GM19328 (cell line): ENCODE measurements around the gene KIF1A.
"Not testable (repeated sequence)": the region's sequence is repeated elsewhere in the genome, so short reads cannot be mapped to it uniquely, and the experiment has no call there.

ENCODE experiments used
- ATAC-seq: cut with Tn5 transposase; IDR thresholded peaks from one replicate; pipeline ENCODE4 v1.9.1; 2021; ENCODE audit warnings: mild to moderate bottlenecking, moderate library complexity; ENCODE audit not compliant: unreplicated experiment

The KIF1A gene

GRCh38 chr2:240846873-240847595 is 27.0 kb upstream of the KIF1A start:
- no peak for ATAC-seq

DNA sequence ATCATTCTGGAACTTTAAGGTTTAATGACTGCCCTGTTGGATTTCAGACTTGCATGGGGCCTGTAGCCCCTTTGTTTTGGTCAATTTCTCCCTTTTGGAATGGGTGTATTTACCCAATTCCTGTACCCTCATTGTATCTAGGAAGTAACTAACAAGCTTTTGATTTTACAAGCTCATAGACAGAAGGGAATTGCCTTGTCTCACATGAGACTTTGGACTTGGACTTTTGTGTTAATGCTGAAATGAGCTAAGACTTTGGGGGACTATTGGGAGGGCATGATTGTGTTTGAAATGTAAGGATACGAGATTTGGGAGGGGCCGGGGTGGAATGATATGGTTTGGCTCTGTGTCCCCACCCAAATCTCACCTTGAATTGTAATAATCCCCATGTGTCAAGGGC is 26.3 kb upstream of the KIF1A start:
- ATAC-seq = not testable (repeated sequence)

DNA sequence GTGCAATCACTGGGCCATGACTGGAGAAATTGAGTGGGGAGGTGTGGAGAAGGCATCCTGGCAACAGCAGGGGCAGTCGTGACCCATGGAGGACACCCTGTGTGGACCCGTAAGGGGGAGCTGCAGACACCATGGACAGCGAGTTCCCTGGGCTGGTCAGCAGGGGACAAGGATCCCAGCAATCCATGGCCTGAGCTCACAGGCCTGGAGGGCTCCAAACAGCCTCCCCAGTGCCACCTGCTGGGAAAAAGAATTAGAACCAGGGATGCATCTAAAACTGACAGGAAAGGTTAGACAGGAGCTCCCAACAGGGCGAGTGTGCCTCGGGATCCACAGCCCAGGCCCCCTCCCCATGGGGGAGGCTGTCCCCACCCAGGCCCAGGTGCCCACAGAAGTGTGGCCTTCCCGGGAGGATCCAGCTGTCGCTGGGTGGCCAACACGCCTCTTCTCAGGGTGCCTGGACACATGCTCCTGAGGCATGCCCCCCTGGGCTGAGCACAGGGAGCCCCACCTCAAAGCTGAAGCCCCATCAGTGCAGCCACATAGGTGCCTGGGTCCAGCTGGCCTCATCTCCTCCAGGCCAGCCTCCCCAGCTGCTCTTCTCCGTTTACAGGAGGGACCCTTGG is 20.5 kb upstream of the KIF1A start:
- no peak for ATAC-seq

DNA sequence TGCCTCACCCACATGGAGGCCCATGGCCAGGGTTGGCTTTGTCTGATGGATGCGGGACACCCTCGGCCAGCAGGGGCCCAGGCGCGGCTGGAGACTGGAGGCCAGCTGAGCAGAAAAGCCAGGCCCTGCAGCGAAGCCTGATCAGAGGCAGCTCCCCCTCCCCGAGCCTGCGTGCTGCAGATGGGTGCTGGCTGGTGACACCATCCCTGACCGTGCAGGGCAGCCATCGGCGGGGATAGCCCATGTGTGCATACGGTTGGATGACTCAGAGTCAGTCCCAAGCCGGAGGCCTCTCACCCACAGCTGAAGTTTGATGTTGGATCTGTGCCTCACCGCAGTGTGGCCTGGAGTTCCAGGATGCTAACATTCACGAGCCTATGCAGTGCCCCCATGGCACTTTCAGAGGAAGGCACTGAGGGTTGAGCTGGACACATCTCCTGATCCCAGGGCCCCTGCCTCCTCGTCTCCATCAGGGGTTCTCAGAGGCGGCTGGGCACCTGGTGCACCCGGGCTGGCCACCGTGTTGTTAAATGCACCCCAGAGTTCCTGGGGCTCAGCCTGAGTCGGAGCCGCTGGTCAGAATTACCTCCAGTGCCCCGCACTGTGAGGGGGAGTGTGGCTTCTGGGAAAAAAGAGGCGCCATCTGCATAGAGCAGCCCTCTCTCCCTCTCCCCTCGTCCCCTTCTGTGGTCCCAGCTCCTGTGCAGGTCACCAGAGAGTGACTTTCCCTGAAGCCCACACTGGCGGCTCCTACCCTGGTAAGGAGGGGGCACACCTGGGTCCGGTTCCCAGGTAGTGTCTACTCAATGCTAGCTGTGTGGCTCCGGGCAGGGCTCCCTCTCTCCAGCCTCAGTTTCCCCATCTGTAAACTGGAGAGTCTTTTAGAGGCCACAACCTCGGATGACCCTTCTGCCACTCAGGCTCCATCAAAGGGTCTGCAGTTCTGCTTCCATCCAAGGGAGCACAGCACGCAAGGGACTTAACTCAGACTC is 19.4 kb upstream of the KIF1A start:
- ATAC-seq = no peak

- ATAC-seq = no peak
Measured at GRCh38 chr2:240837621-240838020, 17.6 kb upstream of the KIF1A start.

- no peak for ATAC-seq
Measured at GRCh38 chr2:240836781-240837467, 16.9 kb upstream of the KIF1A start.

DNA sequence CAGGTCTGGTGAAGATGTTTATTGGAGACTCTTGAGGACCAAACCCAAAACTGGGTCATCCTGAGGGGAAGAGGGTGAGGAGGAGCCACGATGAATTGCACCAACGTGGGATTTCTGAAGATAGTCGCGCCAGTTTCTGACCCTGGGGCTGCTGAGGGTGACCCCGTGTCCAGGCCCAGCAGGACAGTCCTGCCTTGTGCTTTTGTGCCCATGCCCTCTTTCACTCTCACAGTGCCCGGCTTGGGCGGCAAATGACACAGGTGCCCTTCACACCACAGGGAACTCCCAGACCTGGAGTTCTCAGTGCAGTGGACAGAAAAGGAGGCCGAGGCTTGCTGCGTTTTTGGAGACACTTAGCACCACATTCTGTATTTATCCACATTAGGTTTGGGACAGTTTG is 15.5 kb upstream of the KIF1A start:
- ATAC-seq = no peak

GRCh38 chr2:240834377-240834975 is 14.5 kb upstream of the KIF1A start:
- ATAC-seq = no peak

DNA sequence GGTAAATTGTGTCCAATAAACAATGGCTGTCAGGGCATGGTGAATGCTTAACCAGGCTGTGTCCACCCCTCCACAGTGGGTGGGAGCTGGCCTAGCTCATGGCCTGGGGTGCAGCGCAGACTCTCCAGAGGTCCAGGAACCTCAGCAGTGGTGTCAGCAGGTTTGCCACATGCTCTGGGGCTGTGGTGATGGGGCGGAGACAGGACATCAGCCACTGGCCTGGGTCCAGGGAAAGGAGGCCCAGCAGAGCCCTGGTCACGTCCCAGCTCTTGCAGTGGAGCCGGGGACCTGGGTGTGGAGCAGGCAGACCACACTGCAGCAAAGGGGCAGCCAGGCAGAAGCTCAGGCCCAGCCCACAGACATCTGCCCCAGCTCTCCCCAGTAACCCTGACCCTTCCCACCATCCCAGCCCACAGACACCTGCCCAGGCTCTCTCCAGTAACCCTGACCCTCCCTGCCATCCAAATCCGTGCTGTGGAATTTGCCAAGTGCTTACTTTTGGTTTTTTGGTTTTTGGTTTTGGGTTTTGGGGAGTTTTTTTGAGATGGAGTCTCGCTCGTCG is 13.8 kb upstream of the KIF1A start:
- ATAC-seq = no peak

DNA sequence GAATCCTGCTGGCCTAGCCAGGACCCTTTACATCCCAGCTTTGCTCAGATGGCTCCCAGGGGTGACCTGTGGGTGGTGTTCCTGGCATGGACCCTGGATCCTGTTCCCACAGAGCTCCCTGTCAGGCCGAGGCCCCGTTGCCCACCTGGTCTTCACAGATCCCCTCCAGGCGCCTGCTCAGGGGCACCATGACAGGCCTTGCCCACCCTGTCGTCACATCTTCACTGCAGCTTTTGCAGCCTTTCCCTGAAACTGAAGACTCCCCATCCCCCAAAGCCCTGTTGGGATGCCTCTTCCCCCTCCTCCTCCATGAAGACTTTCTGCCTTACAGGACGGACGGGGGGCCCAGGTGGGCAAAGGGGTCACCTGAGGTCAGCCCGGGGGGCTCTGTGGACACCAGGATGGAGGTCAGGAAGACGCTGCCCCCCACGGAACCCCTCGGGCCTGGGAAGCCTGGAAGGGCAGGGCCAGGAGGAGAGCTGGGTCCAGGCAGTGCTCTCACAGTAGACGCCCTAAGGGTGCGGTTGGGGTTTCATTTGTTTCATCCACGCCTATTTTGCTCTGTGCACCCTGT is 13.0 kb upstream of the KIF1A start:
- no peak for ATAC-seq

DNA sequence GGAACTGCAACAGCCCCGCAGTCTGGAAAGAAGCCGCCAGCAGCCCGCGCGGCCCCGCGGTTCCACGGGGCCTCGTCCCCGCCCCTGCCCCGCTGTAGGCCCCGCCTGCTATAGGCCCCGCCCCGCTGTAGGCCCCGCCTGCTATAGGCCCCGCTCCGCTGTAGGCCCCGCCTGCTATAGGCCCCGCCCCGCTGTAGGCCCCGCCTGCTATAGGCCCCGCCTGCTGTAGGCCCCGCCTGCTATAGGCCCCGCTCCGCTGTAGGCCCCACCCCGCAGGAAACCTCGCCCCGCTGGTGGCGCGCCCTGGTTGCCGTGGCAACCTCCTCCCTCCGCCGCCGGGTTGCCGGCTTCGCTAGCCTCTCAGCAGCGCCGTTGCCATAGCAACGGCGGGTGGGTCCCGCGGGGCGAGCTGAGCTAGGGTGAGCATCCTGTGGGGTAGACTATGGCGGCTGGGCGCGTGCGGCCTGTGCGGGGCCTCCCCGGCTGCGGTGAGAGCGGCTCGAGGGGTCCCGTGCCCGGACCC is 12.2 kb upstream of the KIF1A start:
- peak; percentile 89 for ATAC-seq

GRCh38 chr2:240831594-240832204 is 11.7 kb upstream of the KIF1A start:
- ATAC-seq = no peak

GRCh38 chr2:240825476-240825875 is 5.5 kb upstream of the KIF1A start:
- ATAC-seq = no peak

DNA sequence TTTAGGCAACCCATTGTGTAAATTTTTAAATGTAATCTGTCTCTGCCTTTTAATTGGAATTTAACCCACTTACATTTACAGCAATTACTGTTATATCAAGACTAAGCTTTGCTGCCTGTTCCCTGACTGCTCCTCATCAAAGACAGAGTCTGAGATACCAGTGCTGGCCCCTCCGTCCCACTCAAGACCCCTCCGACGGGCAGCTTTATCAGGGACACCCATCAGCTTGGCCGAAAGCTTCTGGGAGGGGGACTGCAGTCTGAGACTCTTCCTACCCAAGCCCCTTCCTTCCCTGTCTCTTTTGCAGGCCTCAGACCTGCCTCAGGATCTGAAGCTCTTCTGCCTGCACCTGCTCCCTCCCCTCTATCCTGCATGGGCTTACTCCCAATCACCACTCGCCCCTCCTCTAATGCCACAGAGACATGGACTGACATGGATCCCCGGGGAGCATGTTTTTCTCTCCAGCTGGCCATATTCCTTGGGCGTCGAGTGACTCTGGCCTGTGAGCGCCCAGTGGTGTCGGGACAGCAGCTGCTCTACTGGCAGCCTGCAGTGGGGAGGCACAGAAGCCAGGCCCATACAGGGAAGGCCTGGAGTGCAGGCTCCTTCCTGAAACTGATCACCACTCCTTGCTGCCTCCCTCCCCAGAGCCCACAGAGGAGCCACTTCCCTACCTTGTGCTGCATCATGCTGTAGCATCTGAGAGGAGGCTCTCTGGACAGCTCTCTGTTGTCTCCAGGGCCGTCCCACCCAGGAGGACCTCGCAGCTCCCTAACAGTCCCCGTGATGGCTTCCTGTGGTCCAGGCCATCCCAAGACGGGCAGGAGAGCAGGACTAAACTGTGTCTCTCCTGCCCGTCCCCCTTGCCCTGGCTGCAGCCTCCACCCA is 3.7 kb upstream of the KIF1A start:
- no peak for ATAC-seq

GRCh38 chr2:240822280-240822847 is 2.3 kb upstream of the KIF1A start:
- ATAC-seq = no peak

GRCh38 chr2:240821429-240821778 is 1.4 kb upstream of the KIF1A start:
- no peak for ATAC-seq

- ATAC-seq = no peak
Measured at GRCh38 chr2:240820607-240821428, 799 bp upstream of the KIF1A start.
